ENCODE measurements around the gene CERS6.

DNA sequence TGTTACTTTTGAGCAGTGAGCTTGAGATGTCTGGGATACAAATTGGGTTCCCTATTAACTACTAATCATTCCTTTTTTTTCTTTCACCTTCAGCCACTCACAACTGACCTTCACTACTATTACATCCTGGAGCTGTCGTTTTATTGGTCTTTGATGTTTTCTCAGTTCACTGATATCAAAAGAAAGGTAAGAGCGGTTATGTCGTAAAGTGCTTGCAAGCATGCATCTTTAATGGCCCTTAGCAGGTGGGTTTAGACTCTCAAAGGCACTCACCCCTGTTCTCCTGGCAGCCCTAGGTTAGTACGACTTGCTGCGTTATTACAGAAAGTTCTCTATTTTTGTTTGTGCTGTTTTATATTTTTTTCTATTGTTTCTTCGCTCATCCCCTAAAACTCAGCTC lies 238.8 kb downstream of the CERS6 start:
- TF ChIP-seq, protein P1, sequence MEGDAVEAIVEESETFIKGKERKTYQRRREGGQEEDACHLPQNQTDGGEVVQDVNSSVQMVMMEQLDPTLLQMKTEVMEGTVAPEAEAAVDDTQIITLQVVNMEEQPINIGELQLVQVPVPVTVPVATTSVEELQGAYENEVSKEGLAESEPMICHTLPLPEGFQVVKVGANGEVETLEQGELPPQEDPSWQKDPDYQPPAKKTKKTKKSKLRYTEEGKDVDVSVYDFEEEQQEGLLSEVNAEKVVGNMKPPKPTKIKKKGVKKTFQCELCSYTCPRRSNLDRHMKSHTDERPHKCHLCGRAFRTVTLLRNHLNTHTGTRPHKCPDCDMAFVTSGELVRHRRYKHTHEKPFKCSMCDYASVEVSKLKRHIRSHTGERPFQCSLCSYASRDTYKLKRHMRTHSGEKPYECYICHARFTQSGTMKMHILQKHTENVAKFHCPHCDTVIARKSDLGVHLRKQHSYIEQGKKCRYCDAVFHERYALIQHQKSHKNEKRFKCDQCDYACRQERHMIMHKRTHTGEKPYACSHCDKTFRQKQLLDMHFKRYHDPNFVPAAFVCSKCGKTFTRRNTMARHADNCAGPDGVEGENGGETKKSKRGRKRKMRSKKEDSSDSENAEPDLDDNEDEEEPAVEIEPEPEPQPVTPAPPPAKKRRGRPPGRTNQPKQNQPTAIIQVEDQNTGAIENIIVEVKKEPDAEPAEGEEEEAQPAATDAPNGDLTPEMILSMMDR (IDR thresholded peaks at IDR 0.05; ENCODE audit: poor library complexity): no peak
- TF ChIP-seq EZH2 (IDR thresholded peaks at IDR 0.05; ENCODE audit: borderline replicate concordance): no peak
- TF ChIP-seq EZH2phosphoT487 (IDR thresholded peaks at IDR 0.05; ENCODE audit: low read depth, severe bottlenecking, unreplicated experiment): no peak
